Activated naive CD4-positive, alpha-beta T cell treated with anti-CD3 and anti-CD28 coated beads for 36 hours (primary cell): ENCODE measurements around the gene SLC19A1. TPM values are rescaled to one million over a fixed set of nuclear protein-coding genes. Genes with fewer than 3 reads are reported as not detected.

ENCODE experiments used
- CTCF ChIA-PET: fragments of 350-600 bp; sonication (Branson Sonifier 250); formaldehyde crosslinking; loops from one replicate; lab custom pipeline; 2021; ENCODE audit warnings: antibody characterized with exemption; lab: Charles Lee
- DNase-seq: peaks from one replicate; pipeline ENCODE4 v3.0.0-alpha.2; 2020
- H3K27ac Mint-ChIP-seq: one replicate; pipeline ENCODE4 v1.8.0; 2021; ENCODE audit warnings: mild to moderate bottlenecking, mixed read lengths
- H3K27me3 Mint-ChIP-seq: one replicate; pipeline ENCODE4 v1.8.0; 2021; ENCODE audit warnings: low read depth, mixed read lengths
- H3K36me3 Mint-ChIP-seq: one replicate; pipeline ENCODE4 v1.8.0; 2021; ENCODE audit warnings: low read depth, mixed read lengths
- H3K4me1 Mint-ChIP-seq: one replicate; pipeline ENCODE4 v1.8.0; 2021; ENCODE audit warnings: low read depth, mixed read lengths
- H3K4me3 Mint-ChIP-seq: one replicate; pipeline ENCODE4 v1.8.0; 2021; ENCODE audit warnings: mild to moderate bottlenecking, moderate library complexity, mixed read lengths
- H3K9me3 Mint-ChIP-seq: one replicate; pipeline ENCODE4 v1.8.0; 2021; ENCODE audit warnings: mixed read lengths
- intact Hi-C: fragments of 100-400 bp; cut with micrococcal nuclease; formaldehyde crosslinking; loops from one replicate; pipeline ENCODE4 v1.15.1; 2023
- microRNA-seq: library from miRNA; unstranded; fragments of <30 nt; microRNA quantifications from one replicate; pipeline ENCODE4 v1.2.0, GENCODE V29; 2022; ENCODE audit warnings: borderline microRNAs expressed, borderline replicate concordance
- total RNA-seq, 2 experiments: library from RNA; stranded (reverse); gene quantifications; one replicate each; pipeline ENCODE4 v1.2.3, GENCODE V29; 2021

SLC19A1 gene
- total RNA-seq, 2 experiments from 2014 or later: 32.2 to 33.0 TPM

DNA sequence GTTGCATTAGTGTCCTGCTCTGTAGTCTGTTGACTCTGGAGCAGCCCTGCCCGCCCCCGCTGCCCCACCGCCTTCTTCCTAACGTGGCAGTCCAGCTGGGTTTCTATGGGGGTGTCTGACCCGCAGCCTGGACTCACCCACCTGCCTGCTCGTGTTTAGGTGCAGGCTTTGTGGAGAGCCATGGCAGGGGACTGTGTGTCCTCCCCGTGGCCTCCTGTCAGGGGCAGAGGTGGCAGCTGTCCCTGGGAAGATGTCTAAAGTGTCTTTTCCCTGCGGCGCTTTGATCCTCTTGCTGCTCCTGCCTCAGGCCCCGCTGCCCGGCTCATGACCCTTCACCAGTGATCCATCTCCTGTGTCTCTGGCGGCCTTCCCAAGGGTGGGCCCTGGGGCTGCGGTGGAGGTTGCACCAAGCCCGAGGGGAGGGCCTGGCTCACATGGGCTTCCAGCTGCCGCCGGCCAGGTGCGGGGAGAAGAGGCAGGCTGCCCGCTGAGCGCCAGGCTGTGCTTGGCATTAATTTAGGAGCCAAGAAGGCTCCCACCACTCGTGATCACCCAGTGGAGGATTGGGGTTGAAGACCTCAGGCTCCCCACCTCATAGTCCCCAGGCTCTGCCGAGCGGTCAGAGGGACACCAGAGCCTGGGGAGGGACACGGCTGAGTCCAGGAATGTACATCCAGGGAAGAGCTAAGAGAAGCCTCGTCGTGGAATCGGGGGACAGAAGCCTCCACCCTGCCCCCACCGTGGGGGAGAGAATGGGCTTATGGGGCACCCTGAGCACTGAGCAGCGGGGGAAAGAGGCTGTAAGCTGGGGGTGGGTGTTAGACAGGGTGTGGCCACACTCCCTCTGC lies 93.2 kb downstream of the SLC19A1 start:
- peaks cover 6% of the 10 kb centered on the region for H3K27me3 Mint-ChIP-seq
- H3K27ac Mint-ChIP-seq: no peak overlapping the region
- no peaks in the 10 kb centered on the region for H3K9me3 Mint-ChIP-seq
- CTCF ChIA-PET: no interaction called here
- no peak overlapping the region for H3K4me3 Mint-ChIP-seq
- no peak for DNase-seq
- H3K4me1 Mint-ChIP-seq: peaks cover 7% of the 10 kb centered on the region
- H3K36me3 Mint-ChIP-seq: no peaks in the 10 kb centered on the region
- intact Hi-C loops: no loop called here

DNA sequence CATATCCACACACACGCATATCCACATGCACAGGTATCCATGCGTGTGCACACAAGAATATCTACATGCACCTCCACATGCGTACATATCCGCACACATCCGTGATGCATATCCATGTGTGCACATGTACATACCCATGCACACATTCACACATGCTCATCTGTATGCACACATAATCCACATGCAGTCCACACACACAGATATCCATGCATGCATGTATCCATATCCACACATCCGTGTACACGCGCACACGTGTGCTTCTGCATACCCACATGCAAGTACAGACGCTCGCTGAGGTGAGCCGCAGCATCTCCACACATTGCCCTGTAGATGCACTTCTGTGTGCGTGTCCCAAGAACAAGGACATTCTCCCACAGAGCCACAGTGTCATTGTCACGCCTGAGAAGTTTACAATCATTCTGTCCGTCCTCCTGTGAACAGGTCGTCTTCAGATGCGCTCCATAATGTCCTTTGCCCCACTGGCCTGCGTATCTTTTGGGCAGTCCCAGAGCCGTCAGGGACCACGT lies 93.9 kb downstream of the SLC19A1 start:
- H3K9me3 Mint-ChIP-seq: no peaks in the 10 kb centered on the region
- no peaks in the 10 kb centered on the region for H3K36me3 Mint-ChIP-seq
- no peak overlapping the region for H3K27ac Mint-ChIP-seq
- H3K4me1 Mint-ChIP-seq: peaks cover 7% of the 10 kb centered on the region
- H3K4me3 Mint-ChIP-seq: no peak overlapping the region
- peaks cover 6% of the 10 kb centered on the region for H3K27me3 Mint-ChIP-seq
- CTCF ChIA-PET: no interaction called here
- intact Hi-C loops: no loop called here
- DNase-seq: no peak

Small RNAs within 50 kb of the gene (microRNA-seq; reads per million reads assigned to microRNA genes)
- 5.5 reads per million, percentile 3 among the genes with 10 or more reads in this experiment for gene MIR6815

Other genes with a start within 250 kb of the SLC19A1 start
- gene COL18A1, start 137.3 kb downstream of the SLC19A1 start, total RNA-seq: 10 to 100 TPM; 10.3 to 12.6 TPM
- gene PCBP3, start 101.3 kb upstream of the SLC19A1 start, total RNA-seq: 10 to 100 TPM; 10.0 to 10.2 TPM